Dedifferentiated amniotic fluid mesenchymal stem cell (primary cell): ENCODE results near the gene IGLL1.
A peak's percentile ranks its signal among the peaks of the same experiment; 100 is the strongest.
"Not testable (repeated sequence)": the region's sequence is repeated elsewhere in the genome, so short reads cannot be mapped to it uniquely, and the experiment has no call there.

Experiments used
- DNase-seq: peaks from one replicate; pipeline ENCODE4 v3.0.0-alpha.2; 2016; ENCODE audit errors: extremely low spot score

Gene IGLL1

GRCh38 chr22:23579870-23580575 is at the start of gene IGLL1:
Gene IGLL1, minus strand, starts transcription at chr22:23580290. Its CDS starts 100 bp downstream, at chr22:23580190.
- DNase-seq, result no peak

DNA sequence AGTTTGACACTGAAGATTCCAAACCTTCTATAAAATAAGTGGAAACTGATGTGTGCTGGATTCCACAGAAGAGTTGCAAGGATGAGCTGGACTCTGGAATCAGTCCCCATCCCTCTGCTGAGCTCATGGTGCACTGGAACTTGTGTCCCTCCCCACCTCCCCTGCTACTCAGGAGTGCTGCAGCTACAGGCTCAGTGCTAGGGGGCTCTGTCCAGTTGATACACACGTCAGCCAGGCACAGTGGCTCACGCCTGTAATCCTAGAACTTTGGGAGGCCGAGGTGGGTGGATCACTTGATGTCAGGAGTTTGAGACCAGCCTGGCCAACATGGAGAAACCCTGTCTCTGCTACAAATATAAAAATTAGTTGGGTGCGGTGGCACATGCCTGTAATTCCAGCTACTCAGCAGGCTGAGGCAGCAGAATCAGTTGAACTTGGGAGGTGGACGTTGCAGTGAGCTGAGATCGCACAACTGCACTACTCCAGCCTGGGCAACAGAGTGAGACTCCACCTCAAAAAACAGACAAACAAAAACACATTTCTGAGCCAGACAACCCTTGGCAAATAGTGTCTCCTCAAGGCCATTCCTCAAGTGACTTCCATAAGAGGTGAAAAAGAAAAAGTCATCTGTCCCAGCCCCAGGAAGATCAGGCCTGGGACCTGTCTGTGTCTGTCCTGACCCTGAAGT is 48.1 kb upstream of the IGLL1 start:
- not testable (repeated sequence) for DNase-seq

DNA sequence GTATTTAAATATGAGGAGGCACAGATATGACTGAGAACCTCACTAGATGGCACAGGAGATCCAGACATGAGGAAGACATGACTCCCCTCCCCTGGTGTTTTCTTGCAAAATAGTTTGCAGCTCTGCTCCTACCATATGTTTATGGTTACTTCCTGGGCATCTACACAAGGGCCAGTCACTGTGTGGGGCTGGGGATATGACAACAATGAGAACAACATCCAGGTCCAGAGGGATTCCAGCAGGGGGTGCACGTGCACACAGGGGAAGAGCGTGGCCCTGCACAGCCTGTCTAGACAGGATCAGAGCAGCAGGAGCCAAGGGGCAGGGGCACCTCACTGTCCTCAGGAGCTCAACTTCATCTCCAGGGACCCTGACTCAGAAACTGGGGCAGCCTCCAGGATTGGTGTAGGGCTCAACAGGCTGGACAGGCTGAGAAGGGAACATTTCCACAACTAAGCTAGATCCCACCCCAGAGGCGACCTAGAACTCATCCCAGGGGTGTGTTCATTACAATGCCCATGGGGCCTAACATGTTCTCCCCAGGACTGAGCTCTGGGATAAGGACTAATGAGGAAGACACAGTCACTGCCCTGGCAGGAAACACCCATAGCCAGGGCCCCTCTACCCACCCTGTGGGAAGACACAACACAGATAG is 47.4 kb upstream of the IGLL1 start:
- not testable (repeated sequence) for DNase-seq

- no peak for DNase-seq
Measured at GRCh38 chr22:23626286-23626975, 46.3 kb upstream of the IGLL1 start.

GRCh38 chr22:23622634-23623033 is 42.5 kb upstream of the IGLL1 start:
- DNase-seq, result peak; percentile 22

GRCh38 chr22:23621916-23622315 is 41.8 kb upstream of the IGLL1 start:
- not testable (repeated sequence) for DNase-seq

DNA sequence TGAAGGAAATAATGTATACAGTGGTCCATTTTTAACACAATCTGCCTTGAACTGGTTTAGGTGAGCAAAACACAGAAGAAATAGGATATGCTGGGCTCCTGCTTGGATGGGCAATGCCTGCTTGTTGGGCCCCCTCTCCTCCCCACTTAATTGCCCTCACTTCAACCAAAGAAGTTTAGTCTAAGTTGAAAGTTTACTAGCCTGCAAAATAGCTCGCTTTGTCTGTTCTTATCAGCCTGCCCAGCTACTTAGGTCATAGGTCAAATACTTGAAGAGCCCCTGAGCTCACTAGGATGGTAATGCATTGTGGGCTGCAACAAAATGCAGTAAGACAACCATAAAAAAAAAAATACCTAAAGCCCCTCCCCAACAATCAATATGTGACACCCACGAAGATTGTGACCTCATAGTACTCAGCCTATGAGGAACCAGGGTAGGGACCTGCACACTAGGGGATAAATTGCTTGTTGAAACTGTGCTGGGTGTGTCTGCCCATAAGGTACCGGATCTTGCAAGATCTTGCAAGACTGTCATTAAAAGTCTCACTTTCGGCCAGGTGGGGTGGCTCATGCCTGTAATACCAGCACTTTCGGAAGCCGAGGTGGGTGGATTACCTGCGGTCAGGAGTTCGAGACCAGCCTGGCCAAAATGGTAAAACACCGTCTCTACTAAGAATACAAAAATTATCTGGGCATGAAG is 41.1 kb upstream of the IGLL1 start:
- no peak for DNase-seq

- DNase-seq, result no peak
Measured at GRCh38 chr22:23613193-23613972, 33.3 kb upstream of the IGLL1 start.

DNA sequence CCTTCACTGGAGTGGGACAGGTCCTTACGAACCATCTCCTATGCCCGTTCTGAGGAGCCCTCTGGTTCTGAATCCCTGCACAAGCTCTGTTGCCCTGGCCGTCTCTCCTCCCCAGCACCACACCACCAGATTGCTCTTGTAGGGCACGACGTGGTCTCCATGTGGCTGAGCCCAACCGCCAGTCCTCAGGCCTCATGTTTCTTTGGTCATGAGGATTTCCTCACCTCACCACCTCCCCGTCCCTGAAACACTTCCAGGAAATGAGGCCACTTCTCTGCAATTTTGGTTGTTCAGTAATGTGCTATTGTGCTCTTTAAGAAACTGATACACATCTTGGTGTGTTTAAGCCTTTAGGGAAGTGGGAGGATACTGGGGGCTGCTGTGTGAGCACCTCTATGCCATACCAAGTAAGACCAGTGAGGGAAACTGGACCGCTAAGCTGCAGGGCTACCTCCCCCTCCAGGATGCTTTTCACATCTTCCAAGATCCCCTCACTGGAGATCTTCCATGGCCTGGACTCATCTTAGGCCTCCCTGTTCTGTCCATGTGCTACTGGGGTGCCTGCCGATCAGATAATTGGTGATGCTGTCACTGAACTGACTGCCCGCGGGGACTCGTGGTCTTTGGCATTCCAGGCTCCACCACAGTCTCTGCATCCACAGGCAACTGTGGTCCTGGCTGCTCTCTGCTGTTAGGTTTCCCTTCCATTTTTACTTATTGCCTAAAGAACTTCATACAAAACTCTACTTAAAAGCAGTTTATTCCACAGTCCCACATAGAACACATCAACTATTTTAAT is 30.1 kb upstream of the IGLL1 start:
- no peak for DNase-seq

GRCh38 chr22:23608583-23608982 is 28.5 kb upstream of the IGLL1 start:
- DNase-seq, result no peak

DNA sequence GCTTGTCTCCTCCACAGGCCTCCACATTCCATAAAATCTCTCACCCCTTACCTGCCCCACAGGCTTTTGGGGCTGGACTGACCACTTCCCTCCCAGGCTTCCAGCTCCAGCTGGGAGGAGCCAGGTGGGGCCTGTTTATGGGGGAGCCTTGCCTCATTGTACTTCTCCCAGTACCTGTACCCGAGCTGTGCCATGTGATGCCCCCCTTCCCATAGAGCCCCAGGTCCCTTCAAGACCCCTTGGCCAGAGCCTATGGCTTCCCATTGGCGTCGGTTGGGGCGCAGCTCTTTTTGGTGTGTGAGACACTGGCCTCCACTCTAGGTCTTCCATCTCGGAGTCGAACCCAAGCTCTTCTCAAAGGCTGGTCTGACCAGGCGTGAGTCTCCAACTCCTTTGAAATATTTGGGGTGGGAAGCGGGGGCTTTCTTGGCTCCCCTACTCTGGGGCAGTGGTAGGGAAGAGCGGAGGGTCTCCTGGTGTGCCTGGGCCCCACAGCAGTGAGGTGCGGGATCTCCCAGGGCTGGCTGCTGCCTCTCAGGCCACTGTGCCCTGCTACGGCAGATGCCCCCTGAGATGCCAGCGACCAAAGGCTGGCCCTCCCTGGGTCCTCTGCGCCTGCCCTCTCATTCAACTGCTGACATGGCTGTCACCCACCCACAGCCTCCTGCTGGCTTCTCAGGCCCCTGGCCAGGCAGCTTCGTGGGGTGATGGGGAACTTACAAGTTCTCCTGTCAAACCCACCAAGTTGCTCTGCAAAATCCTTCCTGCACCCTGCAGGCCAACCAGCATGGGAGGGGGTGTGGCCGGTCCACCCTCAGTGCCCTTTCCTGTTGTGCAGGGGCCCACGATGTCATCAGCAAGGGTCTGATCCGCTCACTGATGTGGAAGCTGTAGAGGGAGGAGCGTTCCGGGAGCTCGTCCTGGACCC is 26.4 kb upstream of the IGLL1 start:
- DNase-seq, result no peak

- DNase-seq, result no peak
Measured at GRCh38 chr22:23604939-23605712, 25.0 kb upstream of the IGLL1 start.

DNA sequence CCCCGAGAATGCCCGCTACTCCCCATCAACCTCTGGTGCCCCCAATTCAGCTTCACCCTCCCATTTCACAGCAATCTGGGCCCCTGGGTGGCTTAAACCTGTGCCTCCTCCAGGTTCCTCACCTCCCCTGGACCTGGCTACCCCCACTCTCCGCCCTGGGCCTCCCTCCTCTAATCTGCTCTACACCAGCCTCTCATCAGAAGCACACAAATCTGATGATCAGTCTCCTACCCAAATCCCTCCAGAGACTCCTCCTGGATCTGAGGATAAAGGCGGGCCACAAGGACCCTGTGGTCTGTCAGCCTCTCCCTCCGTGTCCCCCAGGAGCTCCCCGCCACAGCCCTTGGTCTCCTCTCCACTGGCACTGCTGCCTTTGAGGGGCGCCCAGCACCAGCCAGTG is 23.2 kb upstream of the IGLL1 start:
- DNase-seq, result no peak

- DNase-seq, result no peak
Measured at GRCh38 chr22:23598805-23599518, 18.9 kb upstream of the IGLL1 start.

DNA sequence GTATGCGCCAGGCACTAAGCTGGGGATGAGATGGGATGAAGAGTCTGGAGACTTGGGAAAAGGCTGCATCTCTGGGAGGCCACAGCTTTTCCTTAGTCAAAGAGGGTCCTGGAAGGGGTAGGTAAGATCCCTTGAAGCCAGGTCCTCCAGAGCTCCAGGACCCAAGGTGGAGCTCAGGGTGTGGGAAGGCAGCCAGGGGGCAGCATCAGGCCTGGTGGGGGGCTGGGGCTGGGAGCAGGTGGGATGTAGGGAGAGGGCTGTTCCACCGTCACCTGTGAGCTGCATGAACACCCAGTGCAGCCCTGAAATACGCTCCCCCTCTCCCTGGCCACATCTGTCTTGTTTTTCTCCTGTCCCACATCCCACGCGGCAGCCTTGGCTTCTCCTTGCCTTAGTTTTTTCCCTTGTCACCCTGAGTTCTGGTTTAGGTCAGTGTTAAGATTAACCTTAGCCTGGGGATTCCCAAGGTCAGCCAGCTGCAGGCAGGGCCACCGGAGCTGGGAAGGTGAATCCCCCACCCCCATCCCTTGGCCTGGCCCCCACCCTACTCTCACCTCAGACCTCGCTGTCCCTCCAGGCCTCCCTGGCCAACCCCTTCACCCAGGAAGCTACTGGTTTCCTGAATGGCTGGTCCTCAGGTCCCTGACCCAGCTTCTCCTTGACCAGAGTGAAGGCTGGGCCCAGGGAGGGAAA is 17.6 kb upstream of the IGLL1 start:
- not testable (repeated sequence) for DNase-seq

DNA sequence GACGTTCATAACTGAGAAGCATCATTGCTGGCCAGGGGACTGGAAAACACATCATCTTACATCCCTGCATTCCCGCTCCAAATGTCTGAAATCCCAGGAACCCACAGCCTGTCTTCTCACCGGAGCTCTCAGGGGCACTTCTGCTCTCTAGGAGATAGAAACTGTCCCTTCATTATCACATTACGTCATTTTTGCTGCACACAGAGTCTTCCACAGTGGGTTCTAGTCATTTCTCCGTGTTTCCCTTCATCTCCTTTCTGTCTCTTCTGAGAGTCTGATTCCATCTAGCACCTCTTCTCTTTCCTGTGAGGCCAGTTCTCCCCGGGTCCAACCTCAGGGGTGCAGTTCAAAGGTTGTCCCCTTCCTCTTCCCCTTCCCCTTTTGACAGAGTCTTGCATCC is 15.8 kb upstream of the IGLL1 start:
- DNase-seq, result not testable (repeated sequence)

GRCh38 chr22:23591846-23592245 is 11.8 kb upstream of the IGLL1 start:
- no peak for DNase-seq
